ENCODE data around the gene CTSW.
"Not testable (repeated sequence)": the region's sequence is repeated elsewhere in the genome, so short reads cannot be mapped to it uniquely, and the experiment has no call there.

CTSW gene, protein sequence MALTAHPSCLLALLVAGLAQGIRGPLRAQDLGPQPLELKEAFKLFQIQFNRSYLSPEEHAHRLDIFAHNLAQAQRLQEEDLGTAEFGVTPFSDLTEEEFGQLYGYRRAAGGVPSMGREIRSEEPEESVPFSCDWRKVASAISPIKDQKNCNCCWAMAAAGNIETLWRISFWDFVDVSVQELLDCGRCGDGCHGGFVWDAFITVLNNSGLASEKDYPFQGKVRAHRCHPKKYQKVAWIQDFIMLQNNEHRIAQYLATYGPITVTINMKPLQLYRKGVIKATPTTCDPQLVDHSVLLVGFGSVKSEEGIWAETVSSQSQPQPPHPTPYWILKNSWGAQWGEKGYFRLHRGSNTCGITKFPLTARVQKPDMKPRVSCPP

DNA sequence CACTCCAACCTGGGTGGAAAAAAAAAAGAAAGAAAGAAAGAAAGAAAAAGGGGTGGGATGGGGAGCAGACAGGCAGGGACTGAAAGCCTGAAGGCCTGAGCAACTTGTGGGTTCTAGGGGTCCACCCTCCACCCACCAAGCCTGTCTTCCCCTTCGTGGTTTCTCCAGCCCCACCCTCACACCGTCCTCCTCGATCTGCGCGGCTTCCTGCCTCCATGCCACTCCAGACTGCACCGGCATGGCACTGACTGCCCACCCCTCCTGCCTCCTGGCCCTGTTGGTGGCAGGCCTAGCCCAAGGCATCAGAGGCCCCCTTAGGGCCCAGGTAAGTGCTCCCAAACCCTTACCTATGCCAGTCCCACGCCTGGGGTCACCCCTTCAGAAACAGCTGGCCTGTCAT, at the start of gene CTSW:
CTSW (plus strand) TSS at position 221 of the 400 bp plus-strand sequence; CDS start at position 239, 18 bp downstream.
- peak; percentile 56 for DNase-seq

GRCh38 chr11:65832231-65832630, 47.4 kb upstream of the CTSW start:
- not testable (repeated sequence) for DNase-seq

DNA sequence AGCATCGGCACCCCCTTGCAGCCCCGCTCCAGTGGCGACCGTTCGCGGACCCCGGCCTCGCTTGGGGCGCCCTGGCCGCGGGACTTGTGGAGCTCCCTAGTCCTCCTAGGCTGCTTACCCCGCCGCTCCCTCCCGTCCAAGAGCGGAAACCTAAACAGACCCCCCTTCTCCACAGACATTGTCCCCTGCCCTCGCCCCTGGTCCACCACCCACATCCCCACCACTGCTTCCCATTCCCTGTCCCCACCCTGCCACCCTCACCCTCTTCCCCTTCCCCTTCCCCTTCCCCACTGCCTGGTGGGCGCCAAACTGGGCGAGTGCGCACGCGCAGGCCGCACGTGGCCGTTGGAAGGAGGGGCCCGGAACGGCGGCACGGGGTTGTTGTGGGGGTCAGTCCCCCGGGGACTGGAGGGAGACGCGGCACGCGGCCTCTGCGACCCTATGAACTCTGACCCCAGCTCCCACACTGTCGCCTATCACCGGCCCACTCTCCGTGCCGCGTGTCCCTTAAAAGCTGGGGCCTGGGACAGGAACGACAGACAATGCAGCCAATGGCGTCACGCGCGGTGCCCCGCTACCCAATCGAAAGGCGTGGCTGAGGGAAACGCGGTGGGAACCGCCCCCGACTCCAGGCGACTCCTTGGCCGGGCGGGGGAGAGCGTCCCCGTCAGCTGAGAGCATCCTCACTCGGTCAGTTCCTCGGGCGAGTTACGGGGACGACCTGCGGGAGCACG, 46.2 kb upstream of the CTSW start, which contains the start of gene SNX32:
SNX32 (plus strand) TSS at position 667 of the 734 bp plus-strand sequence. CDS start 103 bp downstream, outside the sequence.
- peak; percentile 92 for DNase-seq

- DNase-seq, result no peak
These were observed 45.4 kb upstream of the CTSW start for GRCh38 chr11:65834202-65834601.

- DNase-seq, result no peak
These were observed 37.5 kb upstream of the CTSW start for GRCh38 chr11:65842144-65842543.

DNA sequence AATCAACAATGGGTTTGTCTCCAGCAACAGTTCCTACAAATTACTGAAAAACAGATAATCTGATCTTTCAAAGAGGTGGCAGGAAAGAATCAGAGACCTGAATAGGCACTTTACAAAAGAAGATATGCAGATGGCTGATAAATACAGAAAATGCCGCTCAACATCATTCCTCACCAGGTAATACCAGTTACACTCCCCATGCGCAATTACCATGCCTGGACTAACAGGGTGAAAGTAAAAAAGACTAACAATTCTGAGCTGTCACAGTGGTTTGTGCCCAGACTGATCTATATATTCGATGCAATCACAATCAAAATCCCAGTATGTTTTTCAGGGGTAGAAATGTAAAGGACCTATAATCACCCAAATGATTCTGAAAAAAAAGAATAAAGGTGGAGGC, 35.8 kb upstream of the CTSW start:
- no peak for DNase-seq

DNA sequence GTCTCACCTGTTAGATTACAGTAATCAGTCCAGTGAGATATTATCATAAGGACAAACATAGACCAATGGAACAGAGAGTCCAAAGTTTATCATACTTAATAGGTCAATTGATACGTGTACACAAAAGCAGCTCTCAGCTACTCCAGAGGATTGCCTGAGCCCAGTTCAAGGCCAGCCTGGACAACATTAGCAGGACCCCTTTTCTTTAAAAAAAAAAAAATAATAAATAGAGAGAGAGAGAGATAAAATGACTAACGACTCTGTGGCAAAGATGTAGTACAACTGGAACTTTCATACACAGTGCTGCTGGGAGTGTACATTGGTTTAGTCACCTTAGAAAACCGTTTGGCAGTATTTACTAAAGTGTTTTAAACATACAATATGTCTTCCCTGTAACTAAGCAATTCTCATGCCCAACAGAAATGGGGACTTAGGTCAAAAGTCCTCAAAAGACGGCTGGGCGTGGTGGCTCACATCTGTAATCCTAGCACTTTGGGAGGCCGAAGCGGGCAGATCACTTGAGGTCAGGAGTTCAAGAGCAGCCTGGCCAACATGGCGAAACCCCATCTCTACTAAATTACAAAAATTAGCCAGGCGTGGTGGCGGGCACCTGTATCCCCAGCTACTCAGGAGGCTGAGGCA, 35.3 kb upstream of the CTSW start:
- no peak for DNase-seq

- DNase-seq, result no peak
These were observed 31.9 kb upstream of the CTSW start for GRCh38 chr11:65847746-65848145.

DNA sequence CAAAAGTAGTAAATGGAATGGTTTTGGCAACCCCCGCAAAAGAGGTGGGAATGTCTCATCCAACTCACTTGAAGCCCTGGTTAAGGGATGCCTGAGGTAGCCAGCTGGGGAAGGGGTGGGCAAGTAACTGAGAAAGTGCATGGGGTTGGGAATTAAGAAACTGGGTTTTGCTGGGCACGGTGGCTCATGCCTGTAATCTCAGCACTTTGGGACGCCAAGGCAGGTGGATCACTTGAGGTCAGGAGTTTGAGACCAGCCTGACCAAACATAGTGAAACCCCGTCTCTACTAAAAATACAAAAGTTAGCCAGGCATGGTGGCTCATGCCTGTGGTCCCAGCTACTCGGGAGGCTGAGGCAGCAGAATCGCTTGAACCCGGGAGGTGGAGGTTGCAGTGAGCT, 30.9 kb upstream of the CTSW start:
- DNase-seq, result not testable (repeated sequence)

GRCh38 chr11:65849366-65849765, 30.3 kb upstream of the CTSW start:
- no peak for DNase-seq

- no peak for DNase-seq
These were observed 29.8 kb upstream of the CTSW start for GRCh38 chr11:65849771-65850216.

GRCh38 chr11:65850217-65851082, 29.2 kb upstream of the CTSW start:
- DNase-seq, result no peak

GRCh38 chr11:65851083-65851579, 28.5 kb upstream of the CTSW start:
- no peak for DNase-seq

- no peak for DNase-seq
These were observed 27.7 kb upstream of the CTSW start for GRCh38 chr11:65851811-65852507.

- no peak for DNase-seq
These were observed 27.0 kb upstream of the CTSW start for GRCh38 chr11:65852508-65853245.

DNA sequence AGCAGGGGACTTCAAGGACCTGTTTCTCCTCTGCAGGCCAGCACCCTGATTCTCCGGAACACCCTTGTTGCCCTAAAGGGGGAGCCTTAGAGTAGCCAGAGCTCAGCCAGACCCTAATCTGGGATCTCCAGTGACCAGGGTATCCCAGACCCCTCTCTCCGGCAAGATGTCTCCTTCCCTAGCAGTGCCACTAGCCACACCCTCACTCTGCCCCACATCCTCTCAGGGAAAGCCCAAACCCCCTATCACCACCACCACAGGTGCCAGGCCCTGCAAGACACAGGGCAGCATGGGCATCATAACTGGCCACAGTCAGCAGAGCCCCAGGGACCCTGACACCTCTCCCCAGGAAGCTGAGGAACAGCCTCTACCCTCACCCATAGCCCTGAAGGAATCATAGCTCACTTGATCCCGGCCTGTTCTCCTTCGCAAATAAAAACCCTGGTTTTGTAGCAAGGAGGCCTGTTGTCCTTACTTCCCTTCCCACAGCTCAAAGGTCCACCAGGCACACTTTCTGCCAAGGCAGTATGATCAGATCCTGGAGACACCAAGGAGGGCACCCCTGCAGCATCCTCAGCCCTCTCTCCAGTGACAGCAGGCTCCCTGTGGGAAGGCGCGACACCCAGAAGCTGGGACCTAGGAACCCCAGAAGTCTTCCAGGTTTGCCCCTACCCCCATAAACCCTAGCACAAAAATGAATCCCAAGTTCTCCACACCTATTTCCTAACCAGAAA, 26.2 kb upstream of the CTSW start:
- DNase-seq, result no peak

- no peak for DNase-seq
These were observed 25.5 kb upstream of the CTSW start for GRCh38 chr11:65854161-65854592.

DNA sequence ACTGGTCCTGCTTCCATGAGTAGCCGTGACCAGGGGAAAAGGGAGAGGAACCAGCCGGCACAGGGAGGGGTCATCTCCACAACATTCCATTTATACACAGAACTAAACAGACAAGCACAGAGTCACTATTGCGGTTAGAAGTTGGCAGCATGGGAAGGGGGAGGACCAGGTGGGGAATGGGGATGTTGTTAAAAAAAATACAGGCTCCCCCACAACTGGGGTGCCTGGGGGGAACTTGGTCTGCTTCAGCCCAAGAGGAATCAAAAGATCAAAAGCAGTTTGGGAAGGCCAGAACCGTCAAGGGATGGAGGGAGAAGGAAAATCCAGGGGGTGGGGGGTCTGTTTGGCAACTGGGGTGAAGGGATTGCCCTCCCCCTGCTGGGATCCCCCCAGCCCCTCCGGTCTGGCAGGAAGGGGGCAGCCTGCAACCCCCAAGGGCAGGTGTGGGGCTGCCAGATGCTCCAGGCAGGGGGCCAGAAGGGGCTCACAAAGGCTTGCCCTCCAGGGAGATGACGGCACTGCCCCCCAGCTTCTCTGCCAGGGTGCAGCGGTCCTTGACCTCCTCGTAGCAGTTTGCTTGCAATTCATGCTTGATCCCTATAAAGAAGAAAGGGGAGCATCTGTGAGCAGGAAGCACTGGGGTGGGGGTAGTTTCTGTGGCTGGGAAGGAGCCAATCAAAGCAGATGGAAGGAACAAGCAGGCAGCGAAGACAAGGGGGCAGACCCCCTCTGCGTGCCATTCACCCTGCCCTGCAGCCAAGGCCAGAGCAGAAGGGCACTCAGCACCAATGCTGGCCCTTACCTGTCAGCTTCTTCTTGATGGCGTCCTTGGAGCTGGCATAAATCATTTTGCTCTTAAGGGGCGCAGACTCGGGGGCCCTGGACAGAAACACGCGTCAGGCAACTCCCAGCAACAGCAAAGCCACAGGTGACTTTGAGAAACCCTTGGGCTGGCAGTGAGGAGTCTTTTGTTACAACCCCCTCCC, 24.5 kb upstream of the CTSW start:
- no peak for DNase-seq

GRCh38 chr11:65855927-65856363, 23.7 kb upstream of the CTSW start:
- no peak for DNase-seq

All from CD4-positive, alpha-beta T cell treated with Interleukin-4 for 4 hours (primary cell).